ENCODE results near the gene MMP14. TPM values are rescaled to one million over a fixed set of nuclear protein-coding genes. Genes with fewer than 3 reads are reported as not detected.

The MMP14 gene
- total and polyA plus RNA-seq, 2 of the 8 experiments (the other 6 are each of a cell fraction or from before 2014, with no cell fraction given): 58.2 to 86.8 TPM

- no peak for TF ChIP-seq CHD7 (IDR thresholded peaks at IDR 0.05; ENCODE audit: insufficient replicate concordance, low read length)
- TF ChIP-seq E2F6 (IDR thresholded peaks at IDR 0.05): no peak
- TF ChIP-seq JUN (IDR thresholded peaks at IDR 0.05; ENCODE audit: low read depth, low read length): no peak
- TF ChIP-seq RXRA (IDR thresholded peaks at IDR 0.05; ENCODE audit: insufficient read depth, low read depth, low read length): no peak
- TF ChIP-seq SAP30 (IDR thresholded peaks at IDR 0.05; ENCODE audit: insufficient read depth, insufficient replicate concordance, low read length): no peak
These were observed 24.7 kb upstream of the MMP14 start (continued) for GRCh38 chr14:22811722-22812121.

Data from H1 (cell line).